Stimulated activated CD8-positive, alpha-beta memory T cell treated with anti-CD3 and anti-CD28 coated beads, Interleukin-2, amount 100 ng/mL, for 1 hour (primary cell): Measurements from ENCODE around the gene ATXN7L1.
"Not testable (repeated sequence)": the region's sequence is repeated elsewhere in the genome, so short reads cannot be mapped to it uniquely, and the experiment has no call there.

Source experiments
- DNase-seq, 2 donors: peaks; one replicate each; pipeline ENCODE4 v3.0.0-alpha.2; 2020; ENCODE audit warnings: low read depth in 2 of 2

The ATXN7L1 gene

DNA sequence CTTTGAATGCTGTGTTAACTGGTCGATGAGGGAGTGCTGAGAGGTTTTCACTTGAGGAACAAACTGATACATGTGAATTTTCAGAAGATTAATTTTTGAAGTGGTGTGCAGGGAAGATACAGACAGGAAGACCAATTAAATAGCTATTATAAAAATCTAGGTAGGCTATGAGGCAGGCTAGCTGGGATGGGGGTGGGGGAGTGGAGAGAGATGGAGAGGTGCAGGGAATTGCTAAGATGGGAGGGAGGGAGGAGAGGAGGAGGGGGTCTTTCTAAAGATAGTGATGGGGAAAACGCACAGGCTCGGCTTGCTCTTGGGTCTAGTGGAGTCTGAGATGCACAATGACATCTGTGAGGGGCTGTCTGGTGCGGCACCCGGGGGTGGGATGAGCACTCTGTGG is 15.2 kb downstream of the ATXN7L1 start:
- DNase-seq: no peak

DNA sequence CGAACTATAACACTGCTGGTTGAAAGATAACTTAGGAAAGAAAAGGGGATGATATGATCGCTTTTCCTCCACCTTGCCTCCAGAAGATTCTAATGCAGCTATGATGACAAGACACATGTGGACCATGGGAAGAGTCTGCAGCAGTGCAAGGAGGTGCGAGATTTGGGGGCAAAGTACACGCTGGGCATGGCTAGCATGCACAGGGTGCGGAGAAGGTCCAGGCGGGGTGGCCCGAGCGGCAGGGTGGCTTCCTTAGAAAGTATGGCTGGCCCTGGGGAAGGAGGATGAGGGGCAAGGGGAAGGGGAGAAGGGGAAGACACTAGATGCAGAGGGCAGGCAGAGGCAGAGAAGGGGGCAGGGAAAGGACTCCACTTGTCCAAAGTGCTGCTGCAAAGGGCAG is 15.6 kb downstream of the ATXN7L1 start:
- no peak for DNase-seq

DNA sequence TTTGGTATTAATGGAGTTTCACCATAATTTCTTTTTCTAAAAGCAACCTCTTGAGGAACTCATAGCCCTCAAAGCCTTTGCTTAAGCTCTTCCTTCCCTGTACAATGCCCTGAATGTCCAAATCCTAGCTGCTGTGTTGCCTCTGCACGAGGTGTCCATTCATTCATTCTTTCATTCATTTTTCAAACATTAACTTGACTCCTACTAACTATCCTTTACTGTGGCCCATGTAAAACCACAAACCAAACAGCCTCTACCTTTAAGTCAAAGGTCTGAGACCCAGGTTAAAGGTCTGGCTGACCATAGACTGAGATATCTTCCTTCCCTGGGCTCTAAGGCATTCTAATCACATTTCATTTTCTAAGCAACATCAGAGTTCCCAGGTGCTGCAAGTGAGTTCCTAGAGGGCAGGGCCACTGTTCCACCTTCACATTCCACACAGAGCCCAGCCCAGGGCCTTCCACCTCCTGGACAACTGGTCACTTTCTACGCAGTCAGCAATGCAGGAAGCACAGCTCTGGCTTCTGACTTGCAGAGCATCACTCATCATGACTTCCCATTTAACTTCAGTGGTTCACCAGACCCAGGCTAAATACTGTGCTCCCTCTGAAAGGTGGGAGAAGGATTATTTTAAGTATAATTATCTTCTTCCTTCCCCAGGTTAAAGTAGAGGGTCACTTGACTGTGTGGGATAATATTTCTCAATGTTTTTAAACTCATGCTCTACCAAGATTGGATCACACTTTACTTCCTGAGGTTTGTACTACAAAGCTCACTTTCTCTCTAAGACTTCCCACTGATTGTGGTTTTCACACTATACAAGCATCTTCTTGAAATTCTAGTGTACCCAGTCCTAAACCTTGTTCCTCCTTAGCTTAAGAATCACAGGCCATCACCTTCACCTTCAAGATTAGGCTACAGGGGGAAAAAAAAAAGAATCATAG is 19.1 kb downstream of the ATXN7L1 start:
- DNase-seq: no peak

DNA sequence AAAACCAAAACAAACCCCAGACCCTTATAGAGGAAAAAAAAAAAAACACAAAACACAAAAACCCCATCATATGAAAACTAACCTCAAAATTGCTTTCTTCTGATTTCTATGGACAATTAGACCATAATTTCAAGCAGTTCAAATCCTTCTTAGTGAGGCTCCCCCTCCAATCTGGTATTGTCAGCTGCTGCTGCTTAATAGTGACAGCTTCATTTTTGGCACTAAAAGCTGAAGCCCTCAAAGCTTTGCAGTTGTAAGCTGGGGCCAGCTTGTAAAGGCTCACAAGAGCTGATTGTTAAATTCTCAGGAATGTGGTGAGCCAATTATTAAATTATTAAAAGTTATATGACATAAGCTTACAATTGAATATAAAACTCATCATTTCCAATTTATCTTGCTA is 21.9 kb downstream of the ATXN7L1 start:
- DNase-seq: no peak

DNA sequence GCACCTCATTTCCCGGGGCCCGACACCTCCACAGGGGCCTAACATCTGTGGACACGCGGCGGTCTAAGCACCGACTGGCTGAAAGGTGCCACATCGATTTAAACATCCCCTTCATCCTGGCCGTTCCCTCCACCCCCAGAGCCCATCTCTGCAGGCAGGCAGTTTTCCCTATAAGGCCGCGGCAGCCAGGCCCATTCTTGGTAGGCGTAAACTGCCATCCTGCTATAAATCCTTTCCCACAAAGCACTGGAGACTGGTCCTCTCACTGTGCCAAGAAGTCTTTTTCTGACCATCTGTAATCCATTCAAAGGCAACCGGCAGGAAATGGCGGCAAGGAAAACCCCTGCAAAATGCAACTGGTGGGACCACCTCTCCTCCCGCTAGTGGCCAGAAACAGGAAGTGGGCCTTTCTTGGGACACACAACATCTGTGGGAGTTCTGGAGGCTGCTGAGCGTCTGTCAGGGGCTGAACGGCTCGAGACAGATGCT is 22.4 kb downstream of the ATXN7L1 start:
- DNase-seq: no peak

DNA sequence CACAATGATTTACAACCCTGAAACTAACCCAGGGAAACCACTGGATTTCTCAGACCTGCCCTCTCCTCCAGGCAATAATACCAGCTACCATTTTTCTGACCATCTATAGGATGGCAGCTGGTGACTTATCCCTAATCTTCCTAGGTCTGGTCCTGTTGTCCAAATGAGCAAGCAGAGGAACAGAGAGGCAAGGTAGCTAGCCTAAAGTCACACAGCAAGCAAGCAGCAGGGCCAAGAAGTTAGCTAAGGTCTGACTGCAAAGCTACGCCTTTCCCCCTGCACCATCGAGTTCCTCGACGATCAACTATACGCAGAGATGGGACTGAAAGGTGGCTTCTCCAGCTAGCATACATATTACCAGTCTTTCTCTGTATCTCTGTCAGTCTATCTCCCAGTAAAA is 25.3 kb downstream of the ATXN7L1 start:
- no peak for DNase-seq

DNA sequence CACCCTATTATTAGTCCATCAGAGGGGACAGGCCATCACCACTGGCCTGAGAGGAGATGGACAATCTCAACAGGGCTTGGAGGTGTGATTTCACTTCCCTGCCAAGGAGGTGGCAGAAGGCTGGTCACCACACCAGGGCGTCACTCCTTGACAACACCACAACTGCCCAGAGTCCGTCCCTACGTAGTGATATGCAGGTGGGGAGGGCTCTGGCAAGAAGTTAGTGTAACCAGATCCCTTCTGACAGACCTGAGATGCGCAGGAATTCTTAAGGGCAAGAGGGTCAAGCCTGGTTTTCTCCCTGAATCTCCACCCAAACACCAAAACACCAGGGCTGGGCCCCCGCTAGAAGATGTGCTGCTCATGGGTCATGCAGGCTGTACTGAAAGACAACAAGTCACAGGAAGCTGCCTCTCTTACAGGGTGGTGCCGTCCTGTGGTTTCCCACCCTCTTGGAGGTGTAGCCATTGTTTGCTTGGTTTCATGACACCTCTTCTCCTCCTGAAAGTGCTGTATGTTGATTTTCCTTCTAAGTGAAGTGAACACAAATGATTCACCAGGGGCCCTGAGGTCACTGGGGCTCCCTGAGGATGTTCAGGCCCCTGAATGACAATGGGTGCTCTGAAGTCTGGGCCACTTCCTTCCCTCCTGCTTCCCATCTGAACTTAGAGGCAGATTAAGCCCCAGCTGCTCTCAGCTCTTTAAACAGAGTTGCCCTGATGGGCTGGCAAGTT is 27.1 kb downstream of the ATXN7L1 start:
- peak; percentile 38 to 62 for DNase-seq

DNA sequence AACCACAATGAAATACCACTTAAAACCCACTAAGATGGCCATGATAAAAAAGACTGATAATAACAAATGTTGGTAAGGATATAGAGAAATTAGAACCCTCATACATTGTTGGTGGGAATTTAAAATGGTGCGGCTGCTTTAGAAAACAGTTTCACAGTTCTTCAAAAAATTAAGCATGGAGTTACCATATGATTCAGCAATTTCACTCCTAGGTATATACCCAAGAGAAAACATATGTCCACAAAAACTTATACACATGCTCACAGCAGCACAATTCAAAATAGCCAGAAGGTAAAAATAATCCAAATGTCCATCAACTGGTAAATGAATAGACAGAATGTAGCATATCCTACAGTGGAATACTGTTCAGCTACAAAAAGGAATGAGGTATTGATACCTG is 30.0 kb downstream of the ATXN7L1 start:
- DNase-seq: no peak

DNA sequence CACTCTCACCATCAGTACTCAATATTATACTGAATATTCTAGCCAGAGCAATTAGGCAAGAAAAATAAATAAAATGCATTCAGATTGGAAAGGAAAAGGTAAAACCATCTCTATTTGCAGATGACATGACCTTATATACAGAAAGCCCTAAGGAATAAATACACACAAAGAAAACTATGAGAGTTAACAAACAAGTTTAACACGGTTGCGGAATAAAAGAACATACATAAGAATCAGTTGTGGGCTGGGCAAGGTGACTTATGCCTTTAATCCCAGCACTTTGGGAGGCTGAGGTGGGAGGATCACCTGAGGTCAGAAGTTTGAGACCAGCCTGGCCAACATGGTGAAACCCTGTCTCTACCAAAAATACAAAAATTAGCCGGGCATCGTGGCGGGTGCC is 31.7 kb downstream of the ATXN7L1 start:
- DNase-seq: not testable (repeated sequence)

DNA sequence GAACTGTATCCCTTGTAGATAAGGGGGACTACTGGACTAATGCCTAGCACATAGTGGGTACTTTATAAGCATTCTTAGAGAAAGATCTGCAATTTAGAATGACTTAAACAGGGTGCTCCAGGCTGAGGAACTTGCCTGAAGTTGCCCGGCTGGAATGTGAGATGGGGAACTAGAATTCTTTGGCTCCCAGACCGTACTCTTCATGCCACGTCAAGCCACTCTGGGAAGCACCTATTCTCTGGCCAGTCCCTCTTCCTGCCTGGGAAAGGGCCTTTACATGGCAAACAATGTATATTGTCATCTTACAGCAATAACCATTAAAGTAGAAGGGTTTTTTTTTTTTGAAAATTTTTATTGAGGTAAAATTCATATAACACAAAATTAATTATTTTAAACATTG is 34.5 kb downstream of the ATXN7L1 start:
- DNase-seq: no peak

DNA sequence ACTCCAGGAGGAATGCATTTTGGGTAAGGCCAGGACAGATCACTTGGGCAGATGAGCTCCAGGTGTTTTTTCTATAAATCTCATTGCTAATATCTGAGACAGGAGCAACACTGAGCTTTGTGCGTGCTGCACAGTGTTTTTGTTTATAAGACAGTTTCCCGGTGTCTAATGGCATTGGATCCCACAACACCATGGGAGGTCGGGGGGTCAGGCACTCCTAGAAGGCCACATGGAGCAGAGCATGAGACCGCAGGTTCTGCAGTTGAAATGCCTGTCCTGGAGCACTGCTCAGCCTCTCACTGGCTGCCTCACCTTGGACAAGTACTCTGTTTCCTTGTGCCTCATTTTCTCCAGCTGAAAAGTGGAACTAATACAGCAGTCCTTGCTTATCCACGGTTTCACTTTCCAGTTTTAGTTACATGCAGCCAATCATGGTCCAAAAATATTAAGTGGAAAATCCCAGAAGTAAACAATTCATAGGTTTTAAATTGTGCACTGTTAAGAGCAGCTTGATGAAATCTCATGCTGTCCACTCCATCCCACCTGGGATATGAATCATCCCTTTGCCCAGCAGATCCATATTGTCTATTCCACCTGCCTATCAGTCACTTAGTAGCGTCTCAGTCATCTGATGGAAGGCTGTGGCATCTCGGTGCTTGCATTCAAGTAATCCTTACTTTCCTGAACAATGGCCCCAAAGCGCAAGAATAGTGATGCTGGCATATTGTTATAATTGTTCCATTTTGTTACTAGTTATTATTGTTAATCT is 35.2 kb downstream of the ATXN7L1 start:
- no peak for DNase-seq

DNA sequence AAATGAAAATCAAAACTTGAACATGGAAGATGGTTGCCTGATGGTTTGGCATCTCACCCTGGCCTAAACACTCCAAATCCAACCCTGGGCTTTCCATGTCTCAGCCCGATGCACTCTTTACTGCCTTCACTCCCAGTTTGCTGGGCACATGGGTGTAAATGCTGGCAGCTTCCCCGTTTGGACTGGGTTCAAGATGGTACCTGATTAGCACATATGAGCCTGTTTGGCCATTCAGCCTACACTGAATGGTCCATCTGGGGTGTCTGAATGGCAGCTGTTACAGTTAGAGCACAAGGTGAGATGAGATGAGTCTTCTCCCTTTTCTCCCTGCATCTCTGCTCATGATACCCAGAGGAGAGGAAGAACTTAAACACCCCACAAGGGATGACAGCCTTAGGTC is 37.1 kb downstream of the ATXN7L1 start:
- no peak for DNase-seq

DNA sequence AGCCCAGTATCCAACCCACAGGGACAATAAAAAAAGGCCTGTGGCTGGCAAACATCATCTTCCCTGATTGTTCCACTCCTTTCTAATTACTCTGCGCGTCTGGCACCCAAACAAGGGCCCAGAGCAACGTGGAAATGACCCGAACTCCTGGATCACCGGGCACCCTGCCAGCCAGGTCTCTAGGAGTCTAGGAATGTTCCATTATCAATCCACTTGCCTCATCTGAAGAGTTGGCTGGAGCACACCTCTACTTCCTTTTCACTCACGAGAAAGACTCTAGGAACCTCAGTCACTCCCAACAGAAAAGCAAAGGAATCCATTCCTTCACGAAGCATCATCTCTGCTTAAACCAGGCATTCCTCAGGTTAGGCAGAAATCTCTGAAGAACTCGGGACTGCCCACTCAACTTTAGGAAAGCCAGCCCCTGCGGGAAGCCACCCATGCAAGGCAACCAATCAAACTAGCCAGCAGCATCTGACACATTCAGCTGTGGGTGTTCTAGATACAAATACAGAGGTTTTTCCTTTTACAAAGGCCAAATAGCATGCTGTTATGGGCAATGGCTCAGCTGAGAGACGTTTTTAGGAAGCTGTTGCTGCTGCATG is 37.7 kb downstream of the ATXN7L1 start:
- no peak for DNase-seq

DNA sequence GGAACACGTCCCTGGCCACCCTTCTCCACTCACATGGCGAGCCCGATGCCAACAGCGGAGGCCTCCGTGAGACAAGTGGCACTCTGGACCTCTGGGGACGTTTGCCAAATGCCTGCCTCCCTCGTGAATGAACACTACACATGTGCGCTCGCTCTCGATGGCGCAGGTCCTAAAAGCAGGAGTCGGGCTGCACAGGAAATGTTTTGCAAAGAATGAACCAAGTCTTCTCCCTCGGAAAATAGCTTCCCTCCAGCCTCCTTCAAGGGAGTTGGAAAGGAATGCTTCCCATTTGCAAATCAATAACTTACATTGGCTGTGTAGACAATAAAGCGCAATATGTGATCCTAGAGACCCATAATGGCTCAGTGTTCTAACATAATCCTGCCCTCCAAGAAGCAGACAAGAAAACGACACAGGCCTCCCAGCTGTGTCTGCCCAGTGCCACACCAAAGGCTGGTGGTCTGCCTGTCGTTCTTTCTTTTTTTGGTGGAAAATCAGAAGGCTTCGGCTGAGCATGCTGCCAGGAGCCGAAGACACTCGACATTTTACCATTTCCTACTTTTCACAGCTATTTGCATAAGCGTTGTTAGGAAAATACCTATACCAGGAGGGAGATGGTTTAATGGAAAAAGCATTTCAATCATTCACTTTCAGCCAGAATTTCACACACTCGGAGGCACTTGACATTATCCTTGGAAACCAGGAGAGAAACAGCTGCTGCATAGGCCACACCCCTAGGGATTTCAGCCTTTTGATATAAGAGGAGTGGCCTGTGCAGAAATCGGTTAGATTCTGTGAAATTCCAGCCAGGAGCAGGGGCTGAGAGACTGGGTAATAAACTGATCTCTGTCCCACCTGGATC is 38.4 kb downstream of the ATXN7L1 start:
- no peak for DNase-seq

DNA sequence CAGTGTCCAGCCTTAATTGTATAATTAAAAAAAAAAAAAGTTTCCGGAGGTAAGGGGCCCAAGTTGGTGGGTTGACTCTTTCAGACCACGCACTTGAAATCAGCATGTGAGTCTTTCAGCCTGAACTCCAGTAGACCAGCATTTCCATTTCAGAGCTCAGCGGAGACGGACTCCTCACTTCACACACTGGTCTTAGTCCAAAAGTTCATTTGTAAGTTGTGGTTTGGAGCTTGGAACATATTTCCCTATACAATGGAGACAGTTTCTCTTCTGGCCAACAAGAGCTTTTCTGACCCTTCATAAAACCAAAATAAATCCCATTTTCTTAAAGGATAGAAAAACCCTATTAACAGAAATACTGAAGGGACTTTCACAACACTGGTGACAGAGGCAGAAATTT is 41.0 kb downstream of the ATXN7L1 start:
- no peak for DNase-seq

DNA sequence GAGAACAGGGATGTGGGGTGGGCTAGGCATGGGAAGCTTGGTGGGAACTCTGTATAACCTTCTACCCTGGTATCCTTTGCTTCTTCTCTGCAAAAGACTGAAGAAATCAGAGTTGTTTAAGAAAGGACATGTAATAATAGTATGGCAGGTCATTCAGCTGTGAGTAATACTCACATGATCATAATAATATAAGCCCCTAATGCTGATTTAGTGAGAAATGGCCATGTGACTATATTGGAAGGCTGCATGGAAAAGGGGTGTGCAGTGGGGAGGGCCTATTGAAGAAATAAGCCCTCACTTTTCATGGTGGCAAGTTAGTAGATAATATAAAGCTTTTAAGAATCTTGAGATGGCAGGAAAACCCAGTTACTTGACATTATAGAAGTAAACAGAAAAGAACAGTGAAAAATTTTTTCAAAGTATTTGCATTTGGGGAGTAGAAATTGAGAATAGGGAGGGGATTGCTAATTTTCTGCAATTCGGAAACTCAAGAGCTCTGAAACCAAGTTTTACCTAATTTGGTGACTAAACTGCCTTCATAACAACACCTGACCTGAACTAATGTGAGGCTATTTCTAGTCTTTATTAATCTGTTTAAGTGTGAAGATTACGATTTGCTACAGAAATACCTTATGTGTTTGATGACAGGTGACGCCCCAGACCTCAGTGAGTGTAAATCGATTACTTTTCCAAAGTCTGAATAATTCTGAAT is 44.4 kb downstream of the ATXN7L1 start:
- DNase-seq: no peak

DNA sequence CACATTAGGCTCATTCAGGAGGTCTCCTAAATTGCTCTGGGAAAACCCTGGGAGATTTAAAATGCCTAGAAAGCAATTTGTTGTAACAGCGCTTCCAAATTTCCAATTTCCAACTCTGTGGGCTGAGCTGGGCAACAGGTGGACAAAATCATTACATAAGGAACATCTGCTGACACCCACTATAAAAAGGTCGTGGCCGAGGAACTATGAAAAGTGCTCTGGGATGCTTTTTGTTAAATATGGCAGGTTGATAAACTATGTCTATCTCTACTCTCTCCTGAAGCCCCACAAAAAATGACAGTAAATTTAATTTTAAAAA is 45.1 kb downstream of the ATXN7L1 start:
- no peak for DNase-seq

DNA sequence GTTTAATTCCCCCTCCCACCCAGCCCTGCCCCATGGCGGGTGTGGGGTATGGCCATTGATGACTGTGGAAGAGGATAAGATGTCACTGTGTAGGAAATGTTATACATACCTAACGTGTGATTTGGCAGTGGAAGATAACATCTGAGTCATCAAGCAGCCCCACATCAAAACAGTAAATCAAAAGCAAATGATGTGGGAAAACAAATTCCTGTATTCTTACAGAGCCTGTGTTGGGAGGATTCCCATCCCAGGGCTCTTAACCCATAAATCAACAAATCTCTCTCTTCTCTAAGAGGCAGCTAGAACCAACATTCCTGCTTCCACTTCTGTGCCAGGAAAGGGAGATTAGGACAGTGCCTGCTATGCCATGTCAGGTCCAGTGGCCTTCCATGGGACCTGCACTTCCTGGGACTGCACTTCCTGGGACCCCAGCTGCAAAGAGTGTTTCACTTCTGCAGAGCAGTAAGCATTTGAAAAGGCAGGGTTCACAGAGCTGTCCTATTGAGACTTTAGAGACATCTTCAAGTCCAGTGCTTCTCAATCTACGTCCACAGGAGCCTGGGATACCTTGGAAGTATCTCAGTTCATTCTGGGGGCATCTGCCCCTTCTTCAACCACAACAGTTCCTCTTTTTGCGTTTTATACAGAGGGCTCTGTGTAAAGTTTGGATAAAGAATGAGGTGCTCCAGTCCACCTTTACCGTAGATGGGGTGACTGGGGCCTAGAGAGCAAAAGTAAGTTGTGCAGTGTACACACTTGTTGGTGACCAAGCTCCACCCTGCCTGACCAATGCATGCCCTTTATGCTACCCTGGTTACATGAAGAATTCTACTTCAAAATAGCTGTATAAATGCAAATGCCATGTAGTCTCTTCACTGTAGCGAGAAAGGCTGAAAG is 45.7 kb downstream of the ATXN7L1 start:
- no peak for DNase-seq

DNA sequence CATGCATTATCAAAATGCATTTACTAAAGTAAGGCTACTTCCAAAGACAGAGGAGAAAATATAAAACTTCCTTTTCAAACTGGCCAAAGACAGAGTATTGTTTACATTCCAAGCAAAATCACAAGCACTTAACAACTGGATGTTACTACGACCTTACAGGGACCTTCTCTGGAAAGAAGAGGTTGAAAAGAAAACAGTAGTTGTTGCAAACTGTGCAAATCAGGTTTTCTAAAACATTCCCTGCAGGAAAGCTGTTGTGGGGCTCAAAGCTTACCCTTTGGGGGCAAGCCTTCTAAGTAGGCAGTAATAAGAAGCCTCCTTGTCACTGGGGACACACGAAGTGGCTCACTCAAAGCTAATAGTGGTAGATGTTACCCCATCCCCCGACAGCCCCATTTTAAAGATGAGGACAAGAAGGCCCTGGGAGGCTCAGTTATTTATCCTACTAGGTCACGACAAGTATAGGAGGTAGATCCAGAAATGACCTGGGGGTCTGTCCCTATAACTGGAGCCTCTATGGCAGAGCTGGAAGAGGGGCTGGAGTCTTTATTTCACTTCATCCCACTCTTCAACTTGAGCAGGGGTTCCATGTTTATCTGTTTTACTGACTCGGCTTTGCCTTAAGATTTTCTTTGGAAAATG is 46.6 kb downstream of the ATXN7L1 start:
- no peak for DNase-seq
